Fibroblast of mammary gland (primary cell): ENCODE measurements around the gene BCL11B.

ENCODE experiments used
- DNase-seq: peaks from one replicate; pipeline ENCODE4 v3.0.0-alpha.2; 2010; ENCODE audit warnings: low read depth
- H3K4me3 ChIP-seq: 2 replicates; pipeline ENCODE4 v1.5.1; 2011; ENCODE audit warnings: low read depth, mild to moderate bottlenecking, low read length, moderate library complexity; ENCODE audit not compliant: control insufficient read depth
- TF ChIP-seq, protein P1 (sequence below): conservative IDR thresholded peaks from 2 replicates; pipeline ENCODE4 v1.5.1; 2011; ENCODE audit warnings: low read depth, low read length, inconsistent platforms; ENCODE audit not compliant: control insufficient read depth, insufficient read depth

BCL11B gene

DNA sequence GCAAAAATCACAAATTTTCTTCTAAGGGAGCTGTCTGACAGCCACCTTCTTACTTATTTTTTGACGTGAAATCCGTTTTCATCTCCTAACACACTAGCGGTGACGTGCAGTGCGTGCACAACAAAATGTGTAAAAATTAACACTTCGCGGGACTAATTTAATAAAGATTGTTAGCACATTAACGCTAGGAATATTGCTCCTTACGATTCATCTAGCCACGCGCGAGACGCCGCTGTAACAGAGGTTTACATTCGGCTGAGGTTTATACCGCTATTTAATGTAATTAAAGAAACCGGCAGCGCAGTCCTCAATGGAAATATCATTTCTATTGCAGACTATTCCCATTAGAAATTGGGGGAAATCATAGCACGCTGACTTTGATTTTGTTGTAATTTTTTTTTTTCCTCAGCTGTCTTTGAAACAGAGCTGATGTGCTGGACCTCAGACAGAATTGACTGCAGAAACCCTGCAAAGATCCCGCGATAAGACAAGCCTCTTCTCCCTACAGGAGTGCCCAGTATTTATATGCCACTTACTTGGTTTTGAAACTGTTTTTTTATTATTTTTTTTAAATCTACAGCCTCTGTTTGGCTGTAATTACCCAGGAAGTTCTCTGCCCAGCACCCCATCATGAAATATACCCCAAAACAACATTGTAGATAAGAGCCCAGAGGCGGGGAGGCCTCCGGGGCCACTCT is 31.2 kb downstream of the BCL11B start:
- H3K4me3 ChIP-seq: no peak overlapping the region
- TF ChIP-seq, protein P1, sequence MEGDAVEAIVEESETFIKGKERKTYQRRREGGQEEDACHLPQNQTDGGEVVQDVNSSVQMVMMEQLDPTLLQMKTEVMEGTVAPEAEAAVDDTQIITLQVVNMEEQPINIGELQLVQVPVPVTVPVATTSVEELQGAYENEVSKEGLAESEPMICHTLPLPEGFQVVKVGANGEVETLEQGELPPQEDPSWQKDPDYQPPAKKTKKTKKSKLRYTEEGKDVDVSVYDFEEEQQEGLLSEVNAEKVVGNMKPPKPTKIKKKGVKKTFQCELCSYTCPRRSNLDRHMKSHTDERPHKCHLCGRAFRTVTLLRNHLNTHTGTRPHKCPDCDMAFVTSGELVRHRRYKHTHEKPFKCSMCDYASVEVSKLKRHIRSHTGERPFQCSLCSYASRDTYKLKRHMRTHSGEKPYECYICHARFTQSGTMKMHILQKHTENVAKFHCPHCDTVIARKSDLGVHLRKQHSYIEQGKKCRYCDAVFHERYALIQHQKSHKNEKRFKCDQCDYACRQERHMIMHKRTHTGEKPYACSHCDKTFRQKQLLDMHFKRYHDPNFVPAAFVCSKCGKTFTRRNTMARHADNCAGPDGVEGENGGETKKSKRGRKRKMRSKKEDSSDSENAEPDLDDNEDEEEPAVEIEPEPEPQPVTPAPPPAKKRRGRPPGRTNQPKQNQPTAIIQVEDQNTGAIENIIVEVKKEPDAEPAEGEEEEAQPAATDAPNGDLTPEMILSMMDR: no peak
- no peak for DNase-seq

DNA sequence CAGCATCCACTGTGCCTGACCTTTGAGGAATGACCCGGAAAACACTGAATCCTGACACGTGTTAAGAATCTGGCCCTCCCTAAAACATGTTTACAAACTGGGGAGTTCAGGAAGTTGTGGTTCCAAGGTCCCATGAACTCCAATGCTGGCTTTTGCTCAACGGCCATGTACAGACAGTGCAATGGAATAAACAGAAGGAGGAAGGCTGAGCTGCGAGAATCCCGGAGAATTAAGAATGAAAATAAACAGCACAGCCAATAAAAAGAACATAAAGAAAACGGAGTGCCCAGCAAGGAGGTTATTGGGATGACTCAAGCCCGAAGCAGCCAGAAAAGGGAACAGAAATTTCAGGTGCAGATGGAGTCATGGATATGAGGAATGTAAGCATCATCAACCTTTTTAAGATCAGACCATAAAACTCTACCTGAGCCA is 32.3 kb downstream of the BCL11B start:
- no peak for DNase-seq
- TF ChIP-seq, protein P1: no peak
- H3K4me3 ChIP-seq: no peak overlapping the region

DNA sequence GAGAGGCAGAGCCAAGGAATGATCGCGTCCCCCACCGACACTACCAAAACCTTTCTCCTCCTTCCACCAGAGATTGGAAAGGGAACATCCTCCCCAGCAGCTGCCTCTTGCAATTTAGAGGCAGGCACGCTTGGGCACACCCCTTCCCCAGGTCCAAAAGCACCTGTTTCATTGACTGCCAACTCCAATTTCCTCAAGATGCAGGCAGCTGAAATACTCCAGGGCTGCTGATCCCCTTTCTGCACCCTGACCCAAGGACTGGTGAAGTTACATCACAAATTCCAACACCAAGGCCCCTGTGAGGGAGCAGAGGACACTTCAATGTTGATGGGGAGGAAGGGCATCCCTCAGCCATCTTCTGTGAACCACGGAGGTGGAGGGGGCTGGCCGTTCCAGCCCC is 33.8 kb downstream of the BCL11B start:
- H3K4me3 ChIP-seq: no peak overlapping the region
- TF ChIP-seq, protein P1: no peak
- no peak for DNase-seq

DNA sequence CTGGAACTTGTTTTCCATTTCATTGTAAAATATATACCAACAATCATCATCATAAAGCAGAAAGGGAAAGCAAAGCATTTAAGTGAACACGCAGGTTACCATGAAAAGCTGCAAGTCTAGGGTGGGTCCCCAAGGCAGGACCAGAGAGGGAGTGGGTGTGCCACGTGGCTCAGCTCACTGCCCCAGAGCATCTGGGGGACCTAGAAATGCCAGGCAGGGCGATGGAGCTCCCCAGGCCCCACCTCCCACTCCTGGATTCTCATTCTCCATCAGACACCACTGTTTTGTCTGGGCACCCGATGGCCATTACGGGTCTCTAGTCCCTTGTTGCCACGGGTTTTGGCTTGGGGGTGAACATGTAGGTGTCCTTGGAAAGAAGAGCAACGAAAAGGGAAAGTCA is 34.7 kb downstream of the BCL11B start:
- DNase-seq: no peak
- TF ChIP-seq, protein P1: no peak
- H3K4me3 ChIP-seq: no peak overlapping the region

DNA sequence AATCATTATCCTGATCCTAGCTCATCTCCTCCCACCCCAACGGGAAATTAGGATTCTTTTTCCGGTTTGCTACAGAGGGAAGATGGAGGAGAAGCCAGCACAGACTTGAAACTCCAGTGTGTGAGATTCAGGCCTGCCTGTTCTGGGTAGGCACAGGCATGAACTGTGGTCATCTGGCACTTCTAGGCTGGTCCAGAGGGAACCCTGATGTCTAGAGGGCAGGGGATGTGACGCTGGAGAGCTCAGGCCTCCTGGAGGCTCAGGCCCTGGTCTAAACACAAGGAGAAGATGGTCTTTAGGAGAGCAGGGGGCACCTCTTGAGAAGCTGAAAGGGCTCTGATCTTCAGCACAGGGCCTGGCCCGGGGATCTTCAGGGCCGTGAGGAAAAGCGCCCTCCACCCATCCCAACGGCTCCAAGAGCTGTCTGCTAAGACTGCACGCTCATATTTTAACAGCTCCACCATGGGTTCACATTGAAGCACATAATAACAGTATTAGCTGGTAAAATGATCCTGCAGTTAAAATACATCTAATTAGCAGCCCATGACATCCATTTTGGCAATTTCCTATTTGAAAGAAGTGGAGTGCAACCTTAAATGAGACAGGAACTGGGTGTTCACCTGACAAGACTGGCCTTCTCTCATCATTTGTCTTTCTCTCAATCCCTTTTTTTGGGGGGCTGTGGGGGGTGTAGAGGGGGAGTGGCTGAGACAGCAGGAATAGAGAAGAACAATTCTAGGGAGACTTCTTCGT is 35.4 kb downstream of the BCL11B start:
- H3K4me3 ChIP-seq: no peak overlapping the region
- TF ChIP-seq, protein P1: no peak
- no peak for DNase-seq

DNA sequence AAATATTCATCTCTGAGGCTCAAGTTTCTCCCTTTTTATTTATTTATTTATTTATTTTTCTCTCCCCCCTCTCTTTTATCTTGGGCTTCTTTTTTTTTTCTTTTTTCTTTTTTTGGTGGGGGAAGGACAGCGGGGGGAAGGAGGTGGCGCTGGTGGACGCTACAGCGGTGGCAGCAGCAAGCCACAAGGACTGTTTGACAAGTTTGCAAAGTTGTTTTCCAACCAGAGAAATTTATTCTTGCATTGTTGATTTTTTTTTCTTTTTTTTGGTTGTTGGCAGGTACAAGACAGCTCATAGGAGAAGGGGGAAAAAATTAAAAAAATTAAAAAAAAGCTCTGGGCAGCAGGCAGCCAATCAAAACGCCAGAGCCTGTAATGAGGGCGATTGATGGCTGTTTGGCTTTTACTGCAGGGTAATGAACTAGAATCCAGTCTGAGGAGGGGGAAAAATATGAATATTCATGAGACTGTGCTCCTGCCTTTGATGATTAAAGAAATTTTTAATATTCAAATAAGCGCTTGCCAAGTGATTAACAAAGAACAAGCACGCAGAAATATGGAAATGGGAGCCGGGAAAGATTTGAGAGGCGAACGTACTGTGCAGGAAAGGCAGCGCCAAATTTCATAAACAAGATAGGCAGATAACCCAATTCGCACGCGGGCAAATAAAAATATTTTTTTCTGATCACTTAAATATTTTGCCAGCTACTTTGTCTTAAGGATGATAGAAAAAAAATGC is 36.2 kb downstream of the BCL11B start:
- no peak overlapping the region for H3K4me3 ChIP-seq
- TF ChIP-seq, protein P1: no peak
- DNase-seq: no peak
